Breast epithelium (tissue), 4 donors: ENCODE data around the gene CNTNAP2. TPM values are rescaled to one million over a fixed set of nuclear protein-coding genes. Genes with fewer than 3 reads are reported as not detected.

ENCODE experiments used
- DNase-seq, 2 donors: peaks; one replicate each; pipeline ENCODE4 v3.0.0-alpha.2; 2019; ENCODE audit warnings: low spot score in 2 of 2
- H3K27ac ChIP-seq, 2 donors: fragments of 200-600 bp; sonication (generic) in 1 of 2; one replicate each; pipeline ENCODE4 v1.5.1; 2016 to 2019; ENCODE audit warnings: mild to moderate bottlenecking in 1 of 2
- H3K27me3 ChIP-seq, 2 donors: fragments of 200-600 bp; sonication (generic) in 1 of 2; one replicate each; pipeline versions ENCODE4 v1.5.1 to v1.6.0; 2017 to 2019; ENCODE audit warnings: control low read depth in 1 of 2, mild to moderate bottlenecking in 1 of 2
- H3K36me3 ChIP-seq: fragments of 200-600 bp; one replicate; pipeline ENCODE4 v1.5.1; 2019
- H3K4me1 ChIP-seq, 2 donors: fragments of 200-600 bp; sonication (generic); one replicate each; pipeline ENCODE4 v1.5.1; 2016 to 2019; ENCODE audit warnings: control low read depth in 1 of 2
- H3K4me3 ChIP-seq, 3 donors: fragments of 200-600 bp; sonication (generic); 1 replicate in 2 of 3; 2 replicates in 1 of 3; pipeline ENCODE4 v1.5.1; 2016 to 2019; ENCODE audit warnings: mild to moderate bottlenecking in 3 of 3, moderate library complexity in 2 of 3
- H3K9me3 ChIP-seq, 2 donors: fragments of 200-600 bp; sonication (generic) in 1 of 2; one replicate each; pipeline ENCODE4 v1.5.1; 2016 to 2019; ENCODE audit warnings: control low read depth in 1 of 2
- CTCF ChIP-seq, 3 donors: fragments of 450-650 bp; IDR thresholded peaks; one replicate each; pipeline ENCODE4 v1.5.1; 2016 to 2017; ENCODE audit warnings: antibody characterized with exemption in 3 of 3, mild to moderate bottlenecking in 3 of 3, moderate library complexity in 3 of 3
- POLR2A ChIP-seq: fragments of 450-650 bp; IDR thresholded peaks from one replicate; pipeline ENCODE4 v1.6.1; 2016; ENCODE audit warnings: antibody characterized with exemption, mild to moderate bottlenecking, moderate library complexity
- POLR2AphosphoS5 ChIP-seq, 3 donors: sonication (generic); formaldehyde crosslinking; IDR thresholded peaks; one replicate each; pipeline ENCODE4 v1.6.1; 2017; ENCODE audit warnings: antibody characterized with exemption in 3 of 3
- intact Hi-C: fragments of 100-400 bp; cut with DNase I; formaldehyde crosslinking; loops from one replicate; pipeline ENCODE4 v1.15.1; 2023; ENCODE audit warnings: low total_unique reads
- total RNA-seq, 3 donors: library from RNA; depleted of rRNA; stranded (reverse); fragments of >200 nt; gene quantifications; one replicate each; pipeline ENCODE4 v1.1.0, GENCODE V29; 2016

Gene CNTNAP2
- total RNA-seq, 3 donors from 2014 or later, result 0.29 to 0.66 TPM; not detected in 1

- H3K4me1 ChIP-seq, result no peaks in the 10 kb centered on the region
- H3K9me3 ChIP-seq, result no peaks in the 10 kb centered on the region
- no peak overlapping the region for H3K4me3 ChIP-seq
- no peak overlapping the region for H3K27ac ChIP-seq
- no peak for DNase-seq
- intact Hi-C loops, result no loop called here
- no peaks in the 10 kb centered on the region for H3K36me3 ChIP-seq
- peaks cover 0 to 6% of the 10 kb centered on the region in 2 donors for H3K27me3 ChIP-seq
- TF ChIP-seq CTCF (IDR thresholded peaks at IDR 0.05) (no peak), POLR2A (no peak), POLR2AphosphoS5 (IDR thresholded peaks at IDR 0.05) (no peak)
Measured at GRCh38 chr7:148118371-148118770, 2001.8 kb downstream of the CNTNAP2 start.

- no peak for TF ChIP-seq POLR2AphosphoS5 (IDR thresholded peaks at IDR 0.05)
- TF ChIP-seq CTCF (IDR thresholded peaks at IDR 0.05), result no peak
- no peak for TF ChIP-seq POLR2A
- intact Hi-C loops, result no loop called here
- Histone ChIP-seq H3K9me3 (no peaks in the 10 kb centered on the region), H3K36me3 (no peaks in the 10 kb centered on the region), H3K27me3 (peaks cover 0 to 6% of the 10 kb centered on the region in 2 donors), H3K4me3 (no peak overlapping the region), H3K27ac (no peak overlapping the region), H3K4me1 (no peaks in the 10 kb centered on the region)
- no peak for DNase-seq
Measured at GRCh38 chr7:148121401-148121800, 2004.8 kb downstream of the CNTNAP2 start.

GRCh38 chr7:148121847-148122246 lies 2005.2 kb downstream of the CNTNAP2 start:
- no peak overlapping the region for H3K27ac ChIP-seq
- intact Hi-C loops, result no loop called here
- H3K36me3 ChIP-seq, result no peaks in the 10 kb centered on the region

GRCh38 chr7:148124477-148124876 lies 2007.9 kb downstream of the CNTNAP2 start:
- Histone ChIP-seq H3K4me1 (no peaks in the 10 kb centered on the region), H3K27me3 (peaks cover 0 to 6% of the 10 kb centered on the region in 2 donors), H3K27ac (no peak overlapping the region), H3K36me3 (no peaks in the 10 kb centered on the region), H3K4me3 (no peak overlapping the region), H3K9me3 (no peaks in the 10 kb centered on the region)
- no peak for TF ChIP-seq POLR2AphosphoS5 (IDR thresholded peaks at IDR 0.05)
- TF ChIP-seq CTCF (IDR thresholded peaks at IDR 0.05), result no peak
- TF ChIP-seq POLR2A, result no peak
- DNase-seq, result no peak
- intact Hi-C loops, result no loop called here

More at GRCh38 chr7:148121847-148122246, 2005.2 kb downstream of the CNTNAP2 start:
- H3K9me3 ChIP-seq, result no peaks in the 10 kb centered on the region
- no peak for DNase-seq
- H3K4me1 ChIP-seq, result no peaks in the 10 kb centered on the region
- H3K4me3 ChIP-seq, result no peak overlapping the region
- TF ChIP-seq CTCF (IDR thresholded peaks at IDR 0.05), result no peak
- no peak for TF ChIP-seq POLR2A
- no peak for TF ChIP-seq POLR2AphosphoS5 (IDR thresholded peaks at IDR 0.05)
- H3K27me3 ChIP-seq, result peaks cover 0 to 6% of the 10 kb centered on the region in 2 donors

- Histone ChIP-seq H3K27ac (no peak overlapping the region), H3K4me1 (no peaks in the 10 kb centered on the region), H3K27me3 (peaks cover 0 to 2% of the 10 kb centered on the region in 2 donors), H3K4me3 (no peak overlapping the region), H3K9me3 (no peaks in the 10 kb centered on the region), H3K36me3 (no peaks in the 10 kb centered on the region)
- intact Hi-C loops, result no loop called here
- no peak for DNase-seq
- TF ChIP-seq POLR2AphosphoS5 (IDR thresholded peaks at IDR 0.05) (no peak), POLR2A (no peak), CTCF (IDR thresholded peaks at IDR 0.05) (no peak)
Measured at GRCh38 chr7:148127374-148127773, 2010.8 kb downstream of the CNTNAP2 start.
